ENCODE measurements around the gene LDB3.

Gene LDB3

GRCh38 chr10:86663576-86664339, 4.6 kb upstream of the LDB3 start (continued):
- TF ChIP-seq CREB5 (CRISPR knock-in tag; IDR thresholded peaks at IDR 0.05; ENCODE audit: low read depth) (no peak), ZC3H10 (CRISPR knock-in tag; IDR thresholded peaks at IDR 0.05) (no peak), ZNF8 (CRISPR knock-in tag; IDR thresholded peaks at IDR 0.05) (no peak), OSR1 (CRISPR knock-in tag; IDR thresholded peaks at IDR 0.05) (no peak), ESRRG (CRISPR knock-in tag; IDR thresholded peaks at IDR 0.05) (no peak), PATZ1 (CRISPR knock-in tag; IDR thresholded peaks at IDR 0.05; ENCODE audit: borderline replicate concordance) (no peak), BACH2 (CRISPR knock-in tag; IDR thresholded peaks at IDR 0.05; ENCODE audit: borderline replicate concordance) (no peak), CSRNP3 (CRISPR knock-in tag; IDR thresholded peaks at IDR 0.05) (no peak)

GRCh38 chr10:86664341-86665217, 3.7 kb upstream of the LDB3 start:
- TF ChIP-seq TOX (CRISPR knock-in tag; IDR thresholded peaks at IDR 0.05; ENCODE audit: borderline replicate concordance) (no peak), SNAI2 (CRISPR knock-in tag; IDR thresholded peaks at IDR 0.05) (no peak), BACH2 (CRISPR knock-in tag; IDR thresholded peaks at IDR 0.05; ENCODE audit: borderline replicate concordance) (no peak), ZNF565 (CRISPR knock-in tag; conservative IDR thresholded peaks at IDR 0.05; ENCODE audit: low read depth) (no peak), PPARA (CRISPR knock-in tag; IDR thresholded peaks at IDR 0.05; ENCODE audit: borderline replicate concordance) (no peak), ZFP3 (CRISPR knock-in tag; IDR thresholded peaks at IDR 0.05) (no peak), TSHZ2 (CRISPR knock-in tag; IDR thresholded peaks at IDR 0.05) (no peak), PATZ1 (CRISPR knock-in tag; IDR thresholded peaks at IDR 0.05; ENCODE audit: borderline replicate concordance) (no peak), ZNF70 (CRISPR knock-in tag; IDR thresholded peaks at IDR 0.05) (no peak), RARB (CRISPR knock-in tag; IDR thresholded peaks at IDR 0.05) (no peak), ZFP30 (CRISPR knock-in tag; IDR thresholded peaks at IDR 0.05) (no peak), POU6F1 (CRISPR knock-in tag; IDR thresholded peaks at IDR 0.05; ENCODE audit: borderline replicate concordance, low read depth) (no peak), ISL1 (CRISPR knock-in tag; IDR thresholded peaks at IDR 0.05) (no peak), CSRNP3 (CRISPR knock-in tag; IDR thresholded peaks at IDR 0.05) (no peak), CSDC2 (CRISPR knock-in tag; IDR thresholded peaks at IDR 0.05) (no peak), TCF4 (CRISPR knock-in tag; IDR thresholded peaks at IDR 0.05; ENCODE audit: borderline replicate concordance) (no peak), ESRRG (CRISPR knock-in tag; IDR thresholded peaks at IDR 0.05) (no peak)
- no peak for ATAC-seq
